HG03460 (cell line): ENCODE measurements around the gene HHAT.

ENCODE experiments used
- ATAC-seq: cut with Tn5 transposase; IDR thresholded peaks from one replicate; pipeline ENCODE4 v1.9.1; 2021; ENCODE audit not compliant: unreplicated experiment

HHAT gene

DNA sequence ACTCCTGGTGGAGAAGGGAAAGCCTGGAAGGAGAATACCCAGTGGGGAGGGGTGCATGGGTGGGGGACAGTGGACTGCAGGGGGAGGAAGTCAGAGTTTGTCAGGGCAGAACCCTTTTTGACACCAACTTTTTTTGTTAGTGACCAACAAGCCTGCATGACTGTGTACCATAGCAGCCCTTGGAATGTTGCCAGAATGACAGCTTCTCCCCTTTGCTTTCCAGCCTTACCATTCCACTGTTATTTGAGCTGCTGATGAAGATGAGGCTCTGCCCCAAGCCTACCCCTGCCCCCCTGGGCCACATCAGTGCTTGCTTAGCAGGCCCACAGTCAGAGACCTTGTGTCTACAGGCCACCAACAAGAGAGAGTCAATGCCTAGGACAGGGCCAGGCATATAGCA lies 341.2 kb downstream of the HHAT start:
- ATAC-seq = no peak

- no peak for ATAC-seq
Measured at GRCh38 chr1:210674151-210674550, 345.4 kb downstream of the HHAT start.

GRCh38 chr1:210676539-210676938 lies 347.8 kb downstream of the HHAT start:
- ATAC-seq = no peak

DNA sequence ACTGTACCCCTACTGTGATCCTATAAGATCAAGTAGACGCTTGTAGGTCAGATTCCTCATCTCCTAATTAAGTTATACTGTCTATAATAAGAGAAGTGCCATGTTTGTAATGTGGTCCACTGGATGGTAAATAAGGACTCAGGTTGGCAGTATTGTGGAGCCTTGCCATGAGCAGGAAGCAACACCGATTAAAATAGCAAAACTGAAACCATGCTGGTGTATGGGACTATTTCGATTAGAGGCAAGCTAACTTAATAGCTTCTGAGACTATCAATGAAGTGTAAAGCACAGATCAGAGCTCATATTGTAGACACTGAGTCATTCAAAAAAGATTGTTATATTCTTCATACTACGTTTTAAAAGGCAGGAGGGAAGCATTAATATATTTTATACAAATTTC lies 348.8 kb downstream of the HHAT start:
- no peak for ATAC-seq

GRCh38 chr1:210678306-210678705 lies 349.6 kb downstream of the HHAT start:
- ATAC-seq = no peak

DNA sequence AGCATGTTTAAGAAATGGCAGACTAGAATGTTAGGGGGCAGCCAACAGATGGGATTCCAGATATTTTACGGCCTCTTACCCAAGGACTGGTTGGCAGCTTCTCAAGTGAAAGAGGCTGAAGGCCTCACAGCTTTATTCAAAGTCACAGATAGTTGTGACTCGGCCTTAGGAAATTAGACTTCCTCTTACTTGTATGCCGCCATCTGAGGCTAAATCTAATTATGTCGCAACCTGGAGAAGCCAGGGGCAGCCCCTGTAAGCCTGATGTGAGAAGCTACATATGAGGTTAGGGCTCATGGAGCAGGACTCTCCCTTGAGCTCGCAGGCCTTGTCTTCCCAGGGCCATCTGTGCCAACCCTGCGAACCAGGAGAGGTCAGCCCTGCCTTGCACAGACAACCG lies 352.5 kb downstream of the HHAT start:
- ATAC-seq = no peak

DNA sequence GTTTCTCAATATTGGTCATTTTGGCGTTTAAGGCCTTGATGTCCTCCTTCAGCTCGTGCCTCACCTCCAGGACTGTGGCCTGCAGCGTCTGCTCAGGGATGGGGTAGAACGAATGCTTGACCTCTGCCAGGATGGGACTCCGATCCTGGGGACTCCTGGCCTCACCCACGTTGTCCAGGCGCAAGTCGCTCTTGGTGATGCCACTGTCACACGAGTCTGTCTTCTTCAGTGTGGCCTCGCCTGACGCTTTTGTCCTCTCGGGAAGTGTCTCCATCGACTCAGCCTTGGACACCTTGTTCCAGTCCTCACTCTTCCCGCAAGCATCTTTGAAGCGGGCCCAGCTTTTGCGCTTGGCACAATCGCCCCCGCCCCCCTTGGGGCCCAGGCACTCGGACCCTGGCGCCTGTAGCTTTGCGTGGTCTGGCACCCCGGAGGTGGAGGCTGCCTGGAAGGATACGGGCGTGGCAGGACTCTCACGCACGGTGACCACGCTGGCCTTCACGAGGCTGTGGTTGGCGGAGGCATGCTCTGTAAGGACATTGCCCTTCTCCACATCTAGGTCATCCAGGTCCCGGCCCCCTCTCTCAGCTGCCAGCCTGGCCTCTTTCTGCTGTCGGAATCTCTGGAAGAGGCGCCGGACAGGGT lies 354.8 kb downstream of the HHAT start:
- no peak for ATAC-seq

DNA sequence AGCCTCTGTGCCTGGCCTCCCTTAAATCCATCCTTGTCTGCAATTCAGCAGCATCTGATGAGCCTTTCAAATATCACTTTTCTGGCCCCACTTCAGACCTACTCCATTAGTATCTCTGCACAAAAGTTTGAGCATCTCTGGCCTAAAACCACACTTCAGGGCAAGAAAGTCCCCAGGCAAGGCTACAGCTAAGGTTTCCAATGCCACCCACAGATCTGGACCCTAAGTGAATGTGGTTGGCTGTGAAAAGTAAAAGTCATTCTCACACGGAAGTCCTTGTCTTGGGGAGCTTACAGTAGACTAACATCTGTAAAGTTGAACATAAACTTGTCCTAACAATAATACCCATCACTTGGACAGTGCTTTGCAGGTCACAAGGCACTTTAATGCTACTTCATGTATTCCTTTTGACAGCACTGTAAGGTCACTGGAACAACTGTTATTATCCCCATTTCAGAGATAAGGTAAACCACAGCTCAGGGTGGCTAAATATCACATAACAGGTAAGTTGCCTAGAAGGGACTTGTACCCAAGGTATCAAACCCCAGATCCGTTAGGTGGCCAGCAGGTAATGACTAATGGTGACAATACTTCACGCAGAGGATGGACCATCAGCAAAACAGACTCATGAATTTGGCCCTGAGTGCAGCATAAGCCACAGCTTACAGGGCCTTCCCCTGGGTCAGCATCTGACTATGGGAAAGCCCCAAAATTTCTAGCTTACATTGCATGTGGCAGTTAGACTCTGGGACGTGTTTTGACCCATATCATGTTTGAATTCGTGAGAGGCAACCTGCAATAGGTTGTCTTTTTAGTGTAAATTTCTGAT lies 356.0 kb downstream of the HHAT start:
- peak; percentile 90 for ATAC-seq

- no peak for ATAC-seq
Measured at GRCh38 chr1:210685295-210685650, 356.6 kb downstream of the HHAT start.

GRCh38 chr1:210686841-210687240 lies 358.1 kb downstream of the HHAT start:
- no peak for ATAC-seq

DNA sequence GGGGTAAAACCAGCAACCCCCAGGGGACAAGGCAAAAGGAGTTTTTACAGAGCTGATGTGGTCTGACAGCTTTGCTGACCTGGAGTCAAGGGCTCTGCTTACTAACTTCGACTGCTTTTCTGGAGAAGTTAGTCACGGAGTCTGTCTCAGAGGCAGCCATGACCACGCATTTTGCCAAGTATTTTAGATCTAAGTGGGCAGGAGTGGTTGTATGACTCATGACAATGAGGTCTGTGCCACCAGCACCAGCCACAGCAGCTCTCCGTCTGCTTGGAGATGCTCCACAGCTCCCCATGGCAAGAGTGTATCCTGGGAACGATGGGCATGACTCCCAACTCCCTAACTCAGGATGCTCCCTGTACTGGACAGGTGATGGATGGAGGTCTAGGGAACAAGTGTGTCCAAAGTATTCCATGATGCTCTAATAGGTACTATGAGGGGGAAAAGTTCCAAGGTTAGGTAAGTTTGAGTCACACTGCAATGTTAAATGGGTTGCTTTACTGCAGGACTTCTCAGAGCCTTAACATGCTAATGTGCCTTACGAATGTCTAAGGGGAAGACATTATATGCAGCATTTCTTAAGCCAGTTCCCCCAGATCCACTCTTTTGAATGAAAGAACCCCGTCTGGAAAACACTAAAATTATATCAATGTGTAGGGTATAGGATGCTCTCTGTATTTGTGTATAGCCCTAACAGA lies 359.0 kb downstream of the HHAT start:
- ATAC-seq = no peak

DNA sequence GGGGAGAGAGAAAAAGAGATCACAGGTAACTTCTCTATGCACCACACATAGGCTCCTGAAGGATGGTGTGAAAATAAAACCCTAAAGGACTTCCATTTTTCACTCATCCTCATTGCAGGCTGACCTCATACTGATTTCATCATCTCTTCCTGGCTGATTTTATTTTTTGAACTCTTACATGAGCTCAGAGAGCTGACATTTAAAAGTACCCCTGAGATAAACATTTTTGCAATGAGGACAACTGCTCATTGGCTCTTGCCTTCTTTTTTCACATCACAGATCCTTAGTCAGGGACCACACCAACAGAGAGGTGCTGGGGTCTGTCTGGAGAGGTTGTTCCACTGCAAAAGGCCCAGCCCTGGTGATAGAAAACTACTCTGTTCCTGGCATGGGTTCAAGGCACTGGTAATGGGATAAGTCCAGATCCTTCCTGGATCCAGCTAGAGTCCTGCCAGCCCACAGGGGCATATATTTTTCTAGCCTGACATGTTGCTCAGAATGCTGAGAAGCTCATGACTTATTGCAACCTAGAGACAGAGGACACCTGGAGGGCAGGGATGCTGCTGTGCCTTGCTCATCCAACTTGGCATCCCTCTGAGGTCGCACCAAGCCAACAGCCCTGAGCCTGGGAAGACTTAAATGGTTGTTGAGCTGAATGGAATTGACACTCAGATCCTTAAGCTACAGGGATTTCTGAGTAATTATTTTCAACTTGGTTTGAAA lies 360.0 kb downstream of the HHAT start:
- ATAC-seq = no peak

DNA sequence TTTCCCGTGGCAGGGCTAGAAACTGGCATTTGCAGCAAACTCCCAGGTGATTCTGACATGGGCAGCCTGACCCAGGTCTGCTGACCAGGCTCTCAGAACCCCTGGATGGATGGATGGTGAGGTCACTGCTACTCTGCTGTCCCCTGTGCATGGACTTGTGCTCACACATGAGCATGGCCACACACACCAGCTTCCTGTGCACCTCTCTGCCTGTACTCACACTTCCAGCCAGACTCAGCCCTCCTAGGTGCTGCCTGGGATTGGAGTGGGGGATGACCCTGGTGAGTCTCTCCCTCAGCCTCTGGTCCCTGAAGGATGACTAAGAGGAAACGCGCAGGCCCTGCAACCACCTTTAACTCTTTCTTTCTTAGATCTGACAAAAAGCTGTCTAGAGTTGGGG lies 361.1 kb downstream of the HHAT start:
- ATAC-seq = no peak

DNA sequence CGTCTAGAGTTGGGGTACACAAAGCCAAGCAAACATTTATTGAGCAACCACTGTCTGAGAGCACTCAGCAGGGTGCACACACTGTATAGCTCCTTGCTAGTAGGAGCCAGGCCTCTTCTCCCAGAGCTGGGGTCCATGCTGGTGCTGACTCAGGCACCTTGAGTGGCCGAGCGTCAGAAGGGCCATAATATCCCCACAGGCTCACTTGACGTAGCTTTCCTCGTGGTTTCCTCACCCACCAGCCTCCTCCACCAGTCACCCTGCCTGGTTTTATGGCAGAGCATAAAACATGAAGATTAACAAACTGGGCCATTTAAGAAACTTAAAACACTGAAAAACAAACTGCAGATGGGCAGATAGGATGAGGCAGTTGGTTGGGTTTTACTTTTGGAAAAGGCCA lies 361.5 kb downstream of the HHAT start:
- ATAC-seq = no peak

GRCh38 chr1:210691039-210691610 lies 362.4 kb downstream of the HHAT start:
- ATAC-seq = no peak

DNA sequence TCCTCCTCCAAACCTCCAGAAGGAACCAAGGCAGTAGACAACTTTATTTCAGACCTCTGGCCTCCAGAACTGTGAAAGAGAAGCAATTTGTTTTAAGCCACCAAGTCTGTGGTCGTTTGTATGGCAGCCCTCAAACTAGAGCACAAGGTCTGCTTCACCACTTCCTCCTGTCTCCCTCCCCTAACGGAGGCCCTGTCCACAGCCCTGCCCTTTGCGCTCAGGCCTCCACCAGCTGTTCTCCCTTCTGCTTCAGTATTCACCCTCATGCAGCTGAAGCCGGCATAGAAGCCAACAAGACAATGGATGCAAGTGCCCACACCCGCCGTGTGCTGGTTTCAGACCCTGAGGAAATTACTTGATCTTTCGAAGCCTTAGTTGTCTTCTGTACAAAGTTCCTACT lies 364.1 kb downstream of the HHAT start:
- no peak for ATAC-seq

GRCh38 chr1:210695026-210695425 lies 366.3 kb downstream of the HHAT start:
- no peak for ATAC-seq

- peak; percentile 93 for ATAC-seq
Measured at GRCh38 chr1:210696709-210697108, 368.0 kb downstream of the HHAT start.

DNA sequence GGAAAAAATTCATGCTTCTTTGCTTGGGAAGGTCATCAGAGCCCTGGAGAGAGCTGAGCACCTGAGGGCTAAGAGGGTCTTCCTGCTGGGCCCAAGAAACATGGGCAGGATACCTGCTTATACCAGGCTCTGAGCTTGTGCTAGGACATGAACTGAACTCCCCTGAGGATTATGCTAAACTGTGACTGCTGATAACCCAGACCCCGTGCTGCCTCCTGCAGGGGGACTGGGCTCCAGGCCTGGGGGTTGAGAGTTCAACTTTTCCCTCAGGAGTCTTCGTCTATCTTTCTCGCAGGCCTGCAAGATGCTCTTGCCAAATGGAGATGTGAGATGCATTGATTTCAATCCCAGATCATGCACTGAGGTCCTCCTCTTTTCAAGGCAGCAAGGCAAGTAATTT lies 368.5 kb downstream of the HHAT start:
- no peak for ATAC-seq

- no peak for ATAC-seq
Measured at GRCh38 chr1:210698661-210699060, 370.0 kb downstream of the HHAT start.

DNA sequence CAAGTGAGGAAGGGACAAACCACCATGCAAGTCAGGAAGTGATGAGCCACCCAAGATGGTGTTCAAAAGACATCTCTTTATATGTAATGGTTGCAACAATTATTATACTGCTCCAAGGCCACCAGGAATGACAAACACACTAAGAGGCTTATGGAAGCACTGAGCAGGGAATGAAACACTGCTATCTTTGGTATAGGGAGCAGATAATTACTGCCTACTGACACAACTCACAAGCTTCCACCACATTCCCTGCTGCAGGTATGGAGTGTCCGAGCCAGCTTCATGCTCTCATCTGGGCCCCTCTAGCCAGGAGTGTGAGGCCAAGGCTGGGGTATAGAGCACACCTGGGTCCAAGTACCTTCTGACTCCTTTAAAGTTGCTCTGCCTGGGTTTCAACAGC lies 371.4 kb downstream of the HHAT start:
- ATAC-seq = no peak
